K562 (cell line): ENCODE results near the gene SAMD4A. TPM values are rescaled to one million over a fixed set of nuclear protein-coding genes. Genes with fewer than 3 reads are reported as not detected.

Experiments used
- ATAC-seq: fragments of 200-7000 bp; cut with Tn5 transposase; 3 replicates; pipeline ENCODE4 v1.9.1; 2020; ENCODE audit warnings: moderate library complexity
- BruUV-seq: library from RNA; stranded (reverse); fragments of 400-500 nt; replicated peaks from 2 replicates; lab custom pipeline; 2021; lab: Mats Ljungman, UMichigan
- CTCF ChIA-PET: fragments of 300-600 bp; formaldehyde crosslinking; extraction: SDS; loops from one replicate; lab custom pipeline; 2021; ENCODE audit warnings: low intra/inter-chr PET ratio; lab: Yijun Ruan, JAX
- POLR2A ChIA-PET: fragments of 300-600, 350-650 bp; sonication (Branson Sonifier 250); formaldehyde crosslinking; extraction: SDS; loops from one replicate; lab custom pipeline; 2021; ENCODE audit warnings: antibody characterized with exemption, inconsistent platforms; lab: Yijun Ruan, JAX
- DNase-seq, 4 experiments: peaks; one replicate each; pipeline versions ENCODE4 v3.0.0 to v3.0.0-alpha.2; 2011 to 2018; ENCODE audit warnings: low spot score in 3 of 4, mixed read lengths in 3 of 4; ENCODE audit errors: extremely low read depth in 1 of 4
- FAIRE-seq: peaks from 2 replicates; lab custom pipeline; 2011; peaks lifted over from hg19 to GRCh38; lab: Jason Lieb, UNC
- H2AFZ ChIP-seq: 2 replicates; pipeline ENCODE4 v1.6.0; 2011; ENCODE audit warnings: low read depth, low read length, control low read depth, inconsistent platforms
- H3K27ac ChIP-seq: fragments of 200-600 bp; 3 replicates; pipeline ENCODE4 v1.8.0; 2011; ENCODE audit warnings: low read depth, mild to moderate bottlenecking, control low read depth, inconsistent platforms, low read length, moderate library complexity, mixed read lengths; ENCODE audit errors: extremely low read depth
- H3K27me3 ChIP-seq, 2 experiments: fragments of 300-600 bp in 1 of 2; 2 replicates in 1 of 2; 3 replicates in 1 of 2; pipeline versions ENCODE4 v1.6.0 to v1.8.0; 2011; ENCODE audit warnings: inconsistent platforms in 2 of 2, low read length in 2 of 2, mild to moderate bottlenecking in 1 of 2, mixed read lengths in 1 of 2, moderate library complexity in 1 of 2; ENCODE audit not compliant: control insufficient read depth in 2 of 2, insufficient read depth in 2 of 2
- H3K36me3 ChIP-seq: fragments of 300-600 bp; 3 replicates; pipeline ENCODE4 v1.8.0; 2011; ENCODE audit warnings: mild to moderate bottlenecking, low read length, inconsistent platforms; ENCODE audit not compliant: control insufficient read depth, insufficient read depth
- H3K4me1 ChIP-seq, 2 experiments: fragments of 200-600 bp in 1 of 2; replicated peaks in 1 of 2; 2 replicates in 1 of 2; 3 replicates in 1 of 2; pipeline versions ENCODE4 v1.5.1 to v1.8.0; 2011; ENCODE audit warnings: inconsistent platforms in 2 of 2, low read length in 2 of 2, mild to moderate bottlenecking in 1 of 2, mixed read lengths in 1 of 2, moderate library complexity in 1 of 2; ENCODE audit not compliant: control insufficient read depth in 2 of 2, insufficient read depth in 2 of 2
- H3K4me2 ChIP-seq: 2 replicates; pipeline ENCODE4 v1.6.1; 2011; ENCODE audit warnings: low read length, control low read depth, inconsistent platforms, mixed read lengths; ENCODE audit not compliant: insufficient read depth
- H3K4me3 ChIP-seq: fragments of 200-600 bp; sonication (generic), shearing (Covaris generic); 2 replicates; pipeline ENCODE4 v1.5.1; 2016; ENCODE audit warnings: control low read depth, inconsistent platforms
- H3K79me2 ChIP-seq: fragments of 200-600 bp; 3 replicates; pipeline ENCODE4 v1.8.0; 2011; ENCODE audit warnings: low read length, inconsistent platforms; ENCODE audit not compliant: control insufficient read depth, insufficient read depth
- H3K9ac ChIP-seq, 2 experiments: 2 replicates each; pipeline versions ENCODE4 v1.6.0 to v1.6.1; 2011; ENCODE audit warnings: low read depth in 2 of 2, low read length in 2 of 2, control low read depth in 1 of 2, inconsistent platforms in 1 of 2, mild to moderate bottlenecking in 1 of 2, mixed read lengths in 1 of 2; ENCODE audit not compliant: insufficient read depth in 1 of 2
- H3K9me1 ChIP-seq: one replicate; pipeline ENCODE4 v1.6.0; 2011; ENCODE audit warnings: inconsistent platforms, mild to moderate bottlenecking, low read length, moderate library complexity; ENCODE audit not compliant: control insufficient read depth, insufficient read depth
- H3K9me3 ChIP-seq: replicated peaks from 2 replicates; pipeline ENCODE4 v1.5.1; 2011; ENCODE audit warnings: low read depth, low read length, inconsistent platforms; ENCODE audit not compliant: control insufficient read depth, insufficient read depth
- H4K20me1 ChIP-seq: replicated peaks from 2 replicates; pipeline ENCODE4 v1.6.1; 2011; ENCODE audit warnings: low read length, inconsistent platforms, mixed read lengths; ENCODE audit not compliant: control insufficient read depth, insufficient read depth
- CEBPB ChIP-seq: fragments of 450-650 bp; IDR thresholded peaks from 2 replicates; pipeline ENCODE4 v1.6.1; 2016; ENCODE audit warnings: missing genetic modification characterization, missing compliant biosample characterization
- RAD21 ChIP-seq, 2 experiments: fragments of 250-450 bp in 1 of 2; fragments of 450-650 bp in 1 of 2; sonication (Bioruptor Pico) in 1 of 2; formaldehyde crosslinking in 1 of 2; IDR thresholded peaks in 1 of 2; conservative IDR thresholded peaks in 1 of 2; 2 replicates each; pipeline versions ENCODE4 v1.4.0 to v1.8.0; 2020 to 2022; ENCODE audit warnings: mild to moderate bottlenecking in 2 of 2, moderate library complexity in 1 of 2
- RREB1 ChIP-seq: fragments of 250-450 bp; sonication (Bioruptor Pico); IDR thresholded peaks from 2 replicates; pipeline ENCODE4 v1.4.0; 2020
- STAT5B ChIP-seq: fragments of 250-450 bp; sonication (Bioruptor Pico); IDR thresholded peaks from 2 replicates; pipeline ENCODE4 v1.8.0; 2021; ENCODE audit warnings: mild to moderate bottlenecking, inconsistent platforms
- WGBS: fragments of 100-300 bp; shearing (Covaris generic); methylation state at CpG from one replicate; pipeline ENCODE4 v1.1.6; 2016; ENCODE audit warnings: low coverage, mixed read lengths; ENCODE audit not compliant: insufficient coverage; ENCODE audit errors: missing lambda C conversion rate; 5-methylcytosine and 5-hydroxymethylcytosine counted together
- in situ Hi-C: fragments of 300-500 bp; cut with MboI; formaldehyde crosslinking; loops from 4 replicates; pipeline ENCODE4 v1.15.0; 2018; ENCODE audit warnings: inconsistent platforms, mixed read lengths
- intact Hi-C: fragments of 100-400 bp; cut with micrococcal nuclease; formaldehyde crosslinking; loops from 2 replicates; pipeline ENCODE4 v1.14.2; 2022
- polyA plus RNA-seq, 8 experiments: library from polyadenylated mRNA; depleted of rRNA in 4 of 8; stranded (reverse) in 5 of 8; unstranded in 3 of 8; fragments of >200 nt; fragmentation: Nextera tagmentation in 2 of 8; fragmentation: Illumina TruSeq in 1 of 8; extraction: Ambion mirVana in 2 of 8; extraction: Trizol in 1 of 8; gene quantifications; 2 replicates each; pipeline versions ENCODE4 v1.2.1 to v1.2.3, GENCODE V29; 2011 to 2014; ENCODE audit warnings: inconsistent platforms in 1 of 8, missing spikeins in 1 of 8
- total RNA-seq, 7 experiments: library from RNA; depleted of rRNA in 6 of 7; stranded (reverse); fragments of >200 nt in 6 of 7; fragmentation: Illumina TruSeq in 2 of 7; extraction: Trizol in 2 of 7; gene quantifications; 2 replicates each; pipeline versions ENCODE4 v1.2.1 to v1.2.3, GENCODE V29; 2011 to 2021; ENCODE audit warnings: low replicate concordance in 1 of 7
- TF ChIP-seq, protein P1 (sequence below), 2 experiments: fragments of 450-650 bp in 1 of 2; IDR thresholded peaks; 2 replicates each; pipeline ENCODE4 v1.6.1; 2011 to 2017; ENCODE audit warnings: low read depth in 2 of 2, antibody characterized with exemption in 1 of 2, borderline replicate concordance in 1 of 2, low read length in 1 of 2, mild to moderate bottlenecking in 1 of 2, mixed read lengths in 1 of 2; ENCODE audit not compliant: control insufficient read depth in 1 of 2
- TF ChIP-seq, protein P2 (sequence below): IDR thresholded peaks from 2 replicates; pipeline ENCODE4 v1.6.1; 2012; ENCODE audit warnings: low read depth, low read length, improper control_type of control experiment, borderline replicate concordance

Gene SAMD4A
- total and polyA plus RNA-seq, 9 of the 15 experiments (the other 6 are each of a cell fraction or from before 2014, with no cell fraction given): 0.66 to 6.8 (median 3.3) TPM

DNA sequence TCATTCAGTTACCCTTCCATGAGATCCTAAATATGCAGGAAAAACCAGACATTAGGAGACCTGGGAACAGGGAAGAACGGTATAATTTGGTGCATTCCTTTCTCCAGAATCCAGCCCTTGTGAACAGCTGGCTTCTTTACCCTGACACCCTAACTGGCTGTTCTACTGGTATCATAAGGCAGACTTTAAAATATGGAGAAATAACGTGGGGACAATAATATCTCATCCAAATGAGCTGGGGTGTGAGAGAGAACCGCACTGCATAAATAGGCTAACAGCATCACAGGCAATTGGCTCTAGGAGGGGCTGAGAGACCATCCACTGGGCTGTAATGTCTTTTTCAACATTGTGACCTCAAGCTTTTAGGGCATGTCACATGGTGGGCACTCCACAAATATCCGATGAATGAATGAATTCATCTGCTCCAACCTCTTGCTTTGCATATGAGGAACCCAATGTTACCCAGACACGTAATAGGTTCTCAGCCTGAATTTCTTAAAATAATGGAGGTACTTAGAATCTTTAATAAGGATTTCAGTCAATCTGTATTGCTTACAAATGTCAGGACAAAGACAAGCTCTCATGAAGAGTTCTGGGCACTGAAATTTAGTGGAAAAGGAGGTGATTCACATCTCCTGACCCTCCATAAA lies 157.9 kb downstream of the SAMD4A start:
- BruUV-seq: no TSS peak
- intact Hi-C loops: loop anchor here (1.0 to 2.0 kb wide), 2 partner anchors 48 to 160 kb away; no protein-coding TSS in a partner anchor
- TF ChIP-seq RAD21 (CRISPR knock-in tag; conservative IDR thresholded peaks at IDR 0.05 in 1 of 2, IDR thresholded peaks at IDR 0.05 in 1 of 2) (peak; percentile 36 to 54), STAT5B (CRISPR knock-in tag) (no peak), CEBPB (tag) (no peak), RREB1 (CRISPR knock-in tag) (no peak)
- TF ChIP-seq, protein P1, sequence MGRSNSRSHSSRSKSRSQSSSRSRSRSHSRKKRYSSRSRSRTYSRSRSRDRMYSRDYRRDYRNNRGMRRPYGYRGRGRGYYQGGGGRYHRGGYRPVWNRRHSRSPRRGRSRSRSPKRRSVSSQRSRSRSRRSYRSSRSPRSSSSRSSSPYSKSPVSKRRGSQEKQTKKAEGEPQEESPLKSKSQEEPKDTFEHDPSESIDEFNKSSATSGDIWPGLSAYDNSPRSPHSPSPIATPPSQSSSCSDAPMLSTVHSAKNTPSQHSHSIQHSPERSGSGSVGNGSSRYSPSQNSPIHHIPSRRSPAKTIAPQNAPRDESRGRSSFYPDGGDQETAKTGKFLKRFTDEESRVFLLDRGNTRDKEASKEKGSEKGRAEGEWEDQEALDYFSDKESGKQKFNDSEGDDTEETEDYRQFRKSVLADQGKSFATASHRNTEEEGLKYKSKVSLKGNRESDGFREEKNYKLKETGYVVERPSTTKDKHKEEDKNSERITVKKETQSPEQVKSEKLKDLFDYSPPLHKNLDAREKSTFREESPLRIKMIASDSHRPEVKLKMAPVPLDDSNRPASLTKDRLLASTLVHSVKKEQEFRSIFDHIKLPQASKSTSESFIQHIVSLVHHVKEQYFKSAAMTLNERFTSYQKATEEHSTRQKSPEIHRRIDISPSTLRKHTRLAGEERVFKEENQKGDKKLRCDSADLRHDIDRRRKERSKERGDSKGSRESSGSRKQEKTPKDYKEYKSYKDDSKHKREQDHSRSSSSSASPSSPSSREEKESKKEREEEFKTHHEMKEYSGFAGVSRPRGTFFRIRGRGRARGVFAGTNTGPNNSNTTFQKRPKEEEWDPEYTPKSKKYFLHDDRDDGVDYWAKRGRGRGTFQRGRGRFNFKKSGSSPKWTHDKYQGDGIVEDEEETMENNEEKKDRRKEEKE (IDR thresholded peaks at IDR 0.05; ENCODE audit: borderline replicate concordance in 1 of 2, control insufficient read depth in 1 of 2, low read depth in 2 of 2, low read length in 1 of 2): no peak
- TF ChIP-seq, protein P2, sequence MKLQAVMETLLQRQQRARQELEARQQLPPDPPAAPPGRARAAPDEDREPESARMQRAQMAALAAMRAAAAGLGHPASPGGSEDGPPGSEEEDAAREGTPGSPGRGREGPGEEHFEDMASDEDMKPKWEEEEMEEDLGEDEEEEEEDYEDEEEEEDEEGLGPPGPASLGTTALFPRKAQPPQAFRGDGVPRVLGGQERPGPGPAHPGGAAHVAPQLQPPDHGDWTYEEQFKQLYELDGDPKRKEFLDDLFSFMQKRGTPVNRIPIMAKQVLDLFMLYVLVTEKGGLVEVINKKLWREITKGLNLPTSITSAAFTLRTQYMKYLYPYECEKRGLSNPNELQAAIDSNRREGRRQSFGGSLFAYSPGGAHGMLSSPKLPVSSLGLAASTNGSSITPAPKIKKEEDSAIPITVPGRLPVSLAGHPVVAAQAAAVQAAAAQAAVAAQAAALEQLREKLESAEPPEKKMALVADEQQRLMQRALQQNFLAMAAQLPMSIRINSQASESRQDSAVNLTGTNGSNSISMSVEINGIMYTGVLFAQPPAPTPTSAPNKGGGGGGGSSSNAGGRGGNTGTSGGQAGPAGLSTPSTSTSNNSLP: no peak

More for the DNA sequence above, 157.9 kb downstream of the SAMD4A start:
- in situ Hi-C loops: no loop called here
- H3K4me2 ChIP-seq: peak overlapping the region; percentile 81
- FAIRE-seq (no peak), ATAC-seq (no peak), DNase-seq (peak in 1 of 4 experiments; percentile 39)
- H3K36me3 ChIP-seq: peaks cover 19% of the 10 kb centered on the region; the same call in 2 of the 3 replicates
- no peaks in the 10 kb centered on the region for H4K20me1 ChIP-seq
- H3K27ac ChIP-seq: peak overlapping the region; percentile 76
- no peaks in the 10 kb centered on the region for H3K27me3 ChIP-seq
- H3K9me3 ChIP-seq: no peaks in the 10 kb centered on the region
- H3K9ac ChIP-seq: peak overlapping the region; percentile 37 to 78; a peak in 3 of 4 replicates
- H3K9me1 ChIP-seq: no peaks in the 10 kb centered on the region
- ChIA-PET CTCF (no interaction called here), POLR2A (interaction anchor here (1.7 kb wide), 1 partner anchor 49 kb away, joined by 5 read pairs; no protein-coding TSS in a partner anchor)
- H3K4me1 ChIP-seq: peaks cover 9 to 16% of the 10 kb centered on the region in 2 experiments; a peak in 3 of 5 replicates
- no peak overlapping the region for H3K4me3 ChIP-seq
- 33% methylated on average over 5 of the region's 5 CpGs for WGBS
- peaks cover 96% of the 10 kb centered on the region for H3K79me2 ChIP-seq
- peak overlapping the region; percentile 15; the same call in 1 of the 2 replicates for H2AFZ ChIP-seq
